Prostate gland (tissue), 2 donors: ENCODE measurements around the gene HRAS.

Source experiments
- CTCF ChIP-seq, 4 experiments: fragments of 200-600 bp in 2 of 4; fragments of 450-650 bp in 2 of 4; sonication (generic) in 2 of 4; IDR thresholded peaks; 1 replicate in 3 of 4; 2 replicates in 1 of 4; pipeline ENCODE4 v1.5.1; 2016 to 2019; ENCODE audit warnings: antibody characterized with exemption in 4 of 4, mild to moderate bottlenecking in 2 of 4, moderate library complexity in 2 of 4
- POLR2A ChIP-seq: fragments of 450-650 bp; IDR thresholded peaks from one replicate; pipeline ENCODE4 v1.6.1; 2016; ENCODE audit warnings: antibody characterized with exemption, mild to moderate bottlenecking
- POLR2AphosphoS5 ChIP-seq: sonication (generic); formaldehyde crosslinking; IDR thresholded peaks from one replicate; pipeline ENCODE4 v1.6.1; 2017; ENCODE audit warnings: antibody characterized with exemption

GRCh38 chr11:533586-534395 lies 1.6 kb downstream of the HRAS start:
- no peak for TF ChIP-seq POLR2A
- no peak for TF ChIP-seq CTCF (IDR thresholded peaks at IDR 0.05)
- TF ChIP-seq POLR2AphosphoS5 = no peak
